K562 (cell line): ENCODE data around the gene PIK3C2A. TPM values are rescaled to one million over a fixed set of nuclear protein-coding genes. Genes with fewer than 3 reads are reported as not detected.

Experiments used
- ATAC-seq: fragments of 200-7000 bp; cut with Tn5 transposase; 3 replicates; pipeline ENCODE4 v1.9.1; 2020; ENCODE audit warnings: moderate library complexity
- BruUV-seq: library from RNA; stranded (reverse); fragments of 400-500 nt; replicated peaks from 2 replicates; lab custom pipeline; 2021; lab: Mats Ljungman, UMichigan
- CTCF ChIA-PET: fragments of 300-600 bp; formaldehyde crosslinking; extraction: SDS; loops from one replicate; lab custom pipeline; 2021; ENCODE audit warnings: low intra/inter-chr PET ratio; lab: Yijun Ruan, JAX
- POLR2A ChIA-PET: fragments of 300-600, 350-650 bp; sonication (Branson Sonifier 250); formaldehyde crosslinking; extraction: SDS; loops from one replicate; lab custom pipeline; 2021; ENCODE audit warnings: antibody characterized with exemption, inconsistent platforms; lab: Yijun Ruan, JAX
- DNase-seq, 4 experiments: peaks; one replicate each; pipeline versions ENCODE4 v3.0.0 to v3.0.0-alpha.2; 2011 to 2018; ENCODE audit warnings: low spot score in 3 of 4, mixed read lengths in 3 of 4; ENCODE audit errors: extremely low read depth in 1 of 4
- FAIRE-seq: peaks from 2 replicates; lab custom pipeline; 2011; peaks lifted over from hg19 to GRCh38; lab: Jason Lieb, UNC
- H2AFZ ChIP-seq: 2 replicates; pipeline ENCODE4 v1.6.0; 2011; ENCODE audit warnings: low read depth, low read length, control low read depth, inconsistent platforms
- H3K27ac ChIP-seq: fragments of 200-600 bp; 3 replicates; pipeline ENCODE4 v1.8.0; 2011; ENCODE audit warnings: low read depth, mild to moderate bottlenecking, control low read depth, inconsistent platforms, low read length, moderate library complexity, mixed read lengths; ENCODE audit errors: extremely low read depth
- H3K27me3 ChIP-seq, 2 experiments: fragments of 300-600 bp in 1 of 2; 2 replicates in 1 of 2; 3 replicates in 1 of 2; pipeline versions ENCODE4 v1.6.0 to v1.8.0; 2011; ENCODE audit warnings: inconsistent platforms in 2 of 2, low read length in 2 of 2, mild to moderate bottlenecking in 1 of 2, mixed read lengths in 1 of 2, moderate library complexity in 1 of 2; ENCODE audit not compliant: control insufficient read depth in 2 of 2, insufficient read depth in 2 of 2
- H3K36me3 ChIP-seq: fragments of 300-600 bp; 3 replicates; pipeline ENCODE4 v1.8.0; 2011; ENCODE audit warnings: mild to moderate bottlenecking, low read length, inconsistent platforms; ENCODE audit not compliant: control insufficient read depth, insufficient read depth
- H3K4me1 ChIP-seq, 2 experiments: fragments of 200-600 bp in 1 of 2; replicated peaks in 1 of 2; 2 replicates in 1 of 2; 3 replicates in 1 of 2; pipeline versions ENCODE4 v1.5.1 to v1.8.0; 2011; ENCODE audit warnings: inconsistent platforms in 2 of 2, low read length in 2 of 2, mild to moderate bottlenecking in 1 of 2, mixed read lengths in 1 of 2, moderate library complexity in 1 of 2; ENCODE audit not compliant: control insufficient read depth in 2 of 2, insufficient read depth in 2 of 2
- H3K4me2 ChIP-seq: 2 replicates; pipeline ENCODE4 v1.6.1; 2011; ENCODE audit warnings: low read length, control low read depth, inconsistent platforms, mixed read lengths; ENCODE audit not compliant: insufficient read depth
- H3K4me3 ChIP-seq: fragments of 200-600 bp; sonication (generic), shearing (Covaris generic); 2 replicates; pipeline ENCODE4 v1.5.1; 2016; ENCODE audit warnings: control low read depth, inconsistent platforms
- H3K79me2 ChIP-seq: fragments of 200-600 bp; 3 replicates; pipeline ENCODE4 v1.8.0; 2011; ENCODE audit warnings: low read length, inconsistent platforms; ENCODE audit not compliant: control insufficient read depth, insufficient read depth
- H3K9ac ChIP-seq, 2 experiments: 2 replicates each; pipeline versions ENCODE4 v1.6.0 to v1.6.1; 2011; ENCODE audit warnings: low read depth in 2 of 2, low read length in 2 of 2, control low read depth in 1 of 2, inconsistent platforms in 1 of 2, mild to moderate bottlenecking in 1 of 2, mixed read lengths in 1 of 2; ENCODE audit not compliant: insufficient read depth in 1 of 2
- H3K9me1 ChIP-seq: one replicate; pipeline ENCODE4 v1.6.0; 2011; ENCODE audit warnings: inconsistent platforms, mild to moderate bottlenecking, low read length, moderate library complexity; ENCODE audit not compliant: control insufficient read depth, insufficient read depth
- H3K9me3 ChIP-seq: replicated peaks from 2 replicates; pipeline ENCODE4 v1.5.1; 2011; ENCODE audit warnings: low read depth, low read length, inconsistent platforms; ENCODE audit not compliant: control insufficient read depth, insufficient read depth
- H4K20me1 ChIP-seq: replicated peaks from 2 replicates; pipeline ENCODE4 v1.6.1; 2011; ENCODE audit warnings: low read length, inconsistent platforms, mixed read lengths; ENCODE audit not compliant: control insufficient read depth, insufficient read depth
- BCOR ChIP-seq: fragments of 450-650 bp; IDR thresholded peaks from 2 replicates; pipeline ENCODE4 v1.6.1; 2016
- CBX3 ChIP-seq, 2 experiments: IDR thresholded peaks; 1 replicate in 1 of 2; 2 replicates in 1 of 2; pipeline ENCODE4 v1.6.1; 2012; ENCODE audit warnings: inconsistent platforms in 2 of 2, low read length in 2 of 2, borderline replicate concordance in 1 of 2, control low read depth in 1 of 2
- KDM1A ChIP-seq, 2 experiments: fragments of 450-650 bp; IDR thresholded peaks; 2 replicates each; pipeline ENCODE4 v1.6.1; 2016; ENCODE audit warnings: mild to moderate bottlenecking in 2 of 2
- KDM2B ChIP-seq: fragments of 250-450 bp; sonication (Bioruptor Pico); IDR thresholded peaks from 2 replicates; pipeline ENCODE4 v1.8.0; 2021; ENCODE audit warnings: mild to moderate bottlenecking, moderate library complexity
- MAX ChIP-seq: sonication (generic); formaldehyde crosslinking; IDR thresholded peaks from 2 replicates; pipeline ENCODE4 v1.9.0; 2022; ENCODE audit warnings: mild to moderate bottlenecking, missing genetic modification reagents
- MCM3 ChIP-seq: fragments of 450-650 bp; IDR thresholded peaks from 2 replicates; pipeline ENCODE4 v1.6.1; 2016
- PHTF2 ChIP-seq: fragments of 250-450 bp; sonication (Bioruptor Pico); IDR thresholded peaks from 2 replicates; pipeline ENCODE4 v1.5.0; 2021; ENCODE audit warnings: mild to moderate bottlenecking
- RBM25 ChIP-seq: fragments of 200-400 bp; formaldehyde crosslinking; IDR thresholded peaks from 2 replicates; pipeline ENCODE4 v1.6.1; 2018; ENCODE audit warnings: low read length, low read depth, moderate library complexity; ENCODE audit not compliant: severe bottlenecking
- SAFB2 ChIP-seq: fragments of 200-400 bp; formaldehyde crosslinking; IDR thresholded peaks from 2 replicates; pipeline ENCODE4 v1.6.1; 2018; ENCODE audit warnings: borderline replicate concordance, low read length, low read depth, moderate library complexity; ENCODE audit not compliant: severe bottlenecking
- SMARCA5 ChIP-seq: fragments of 450-650 bp; IDR thresholded peaks from 2 replicates; pipeline ENCODE4 v1.6.1; 2016
- TRIM24 ChIP-seq, 2 experiments: fragments of 450-650 bp; IDR thresholded peaks; 2 replicates each; pipeline ENCODE4 v1.6.1; 2016
- TRIM28 ChIP-seq: fragments of 450-650 bp; IDR thresholded peaks from 2 replicates; pipeline ENCODE4 v1.6.1; 2017
- ZBTB26 ChIP-seq: fragments of 450-650 bp; formaldehyde crosslinking; IDR thresholded peaks from 2 replicates; pipeline ENCODE4 v1.4.0; 2022; ENCODE audit warnings: missing genetic modification characterization
- ZNF146 ChIP-seq: IDR thresholded peaks from one replicate; pipeline ENCODE4 v1.6.1; 2018; ENCODE audit warnings: missing compliant biosample characterization; ENCODE audit not compliant: unreplicated experiment
- ZNF212 ChIP-seq: fragments of 450-650 bp; formaldehyde crosslinking; IDR thresholded peaks from 2 replicates; pipeline ENCODE4 v1.4.0; 2020; ENCODE audit warnings: mild to moderate bottlenecking
- ZNF655 ChIP-seq: fragments of 250-450 bp; sonication (Bioruptor Pico); IDR thresholded peaks from 2 replicates; pipeline ENCODE4 v1.5.0; 2021
- in situ Hi-C: fragments of 300-500 bp; cut with MboI; formaldehyde crosslinking; loops from 4 replicates; pipeline ENCODE4 v1.15.0; 2018; ENCODE audit warnings: inconsistent platforms, mixed read lengths
- intact Hi-C: fragments of 100-400 bp; cut with micrococcal nuclease; formaldehyde crosslinking; loops from 2 replicates; pipeline ENCODE4 v1.14.2; 2022
- polyA plus RNA-seq, 8 experiments: library from polyadenylated mRNA; depleted of rRNA in 4 of 8; stranded (reverse) in 5 of 8; unstranded in 3 of 8; fragments of >200 nt; fragmentation: Nextera tagmentation in 2 of 8; fragmentation: Illumina TruSeq in 1 of 8; extraction: Ambion mirVana in 2 of 8; extraction: Trizol in 1 of 8; gene quantifications; 2 replicates each; pipeline versions ENCODE4 v1.2.1 to v1.2.3, GENCODE V29; 2011 to 2014; ENCODE audit warnings: inconsistent platforms in 1 of 8, missing spikeins in 1 of 8
- total RNA-seq, 7 experiments: library from RNA; depleted of rRNA in 6 of 7; stranded (reverse); fragments of >200 nt in 6 of 7; fragmentation: Illumina TruSeq in 2 of 7; extraction: Trizol in 2 of 7; gene quantifications; 2 replicates each; pipeline versions ENCODE4 v1.2.1 to v1.2.3, GENCODE V29; 2011 to 2021; ENCODE audit warnings: low replicate concordance in 1 of 7

The PIK3C2A gene
- total and polyA plus RNA-seq, 9 of the 15 experiments (the other 6 are each of a cell fraction or from before 2014, with no cell fraction given), result 3.1 to 25.2 (median 15.6) TPM

- DNase-seq, result no peak
- no peaks in the 10 kb centered on the region for H3K9me1 ChIP-seq
- H2AFZ ChIP-seq, result no peak overlapping the region
- intact Hi-C loops, result no loop called here
- H3K79me2 ChIP-seq, result no peaks in the 10 kb centered on the region
- BruUV-seq, result no TSS peak
- H3K9ac ChIP-seq, result no peak overlapping the region
- H3K27ac ChIP-seq, result no peak overlapping the region
- H3K27me3 ChIP-seq, result no peaks in the 10 kb centered on the region
- ChIA-PET CTCF (no interaction called here), POLR2A (no interaction called here)
- in situ Hi-C loops, result loop anchor here (10.0 kb wide), 1 partner anchor 260 kb away; no protein-coding TSS in a partner anchor
- H3K36me3 ChIP-seq, result no peaks in the 10 kb centered on the region
- no peak overlapping the region for H3K4me2 ChIP-seq
- H3K9me3 ChIP-seq, result 0 out of 2 replicates have a peak, but pooled peaks cover 2% of the 10 kb centered on the region
- H3K4me1 ChIP-seq, result peaks cover 0 to 7% of the 10 kb centered on the region in 2 experiments; a peak in 2 of 5 replicates
- FAIRE-seq, result no peak
- no peak for ATAC-seq
- TF ChIP-seq PHTF2 (CRISPR knock-in tag), result no peak
- peak; percentile 36 to 37; a peak in 3 of 4 replicates for TF ChIP-seq KDM1A (IDR thresholded peaks at IDR 0.05)
- no peak for TF ChIP-seq ZNF655
- no peak for TF ChIP-seq ZNF212 (CRISPR knock-in tag)
- TF ChIP-seq ZBTB26 (CRISPR knock-in tag), result no peak
- no peak for TF ChIP-seq KDM2B
- no peak for TF ChIP-seq MCM3
- peak; percentile 71 for TF ChIP-seq BCOR
- TF ChIP-seq RBM25, result peak; percentile 92
- 0 out of 3 replicates have a peak, but pooled peaks of 1 of the 2 experiments have one; percentile 74 for TF ChIP-seq CBX3 (IDR thresholded peaks at IDR 0.05; ENCODE audit: borderline replicate concordance in 1 of 2, low read length in 2 of 2)
- TF ChIP-seq ZNF146 (CRISPR knock-in tag), result peak; percentile 94
- peak; percentile 39; the same call in 1 of the 2 replicates for TF ChIP-seq TRIM28
- no peak for TF ChIP-seq MAX (CRISPR knock-in tag)
- no peak for TF ChIP-seq SAFB2
- TF ChIP-seq TRIM24 (IDR thresholded peaks at IDR 0.05), result peak in 1 of 2 experiments; percentile 32; a peak in 1 of 4 replicates
- peak; percentile 55; the same call in 1 of the 2 replicates for TF ChIP-seq SMARCA5
- no peak overlapping the region for H3K4me3 ChIP-seq
- H4K20me1 ChIP-seq, result no peaks in the 10 kb centered on the region
Measured at GRCh38 chr11:17214338-17214737, 6.6 kb upstream of the PIK3C2A start.
